ENCODE results near the gene GBGT1.

GBGT1 gene

GRCh38 chr9:133160742-133161546 lies 2.8 kb downstream of the GBGT1 start:
- peak; percentile 86 for DNase-seq

- no peak for DNase-seq
Observed at GRCh38 chr9:133158695-133159094, 5.0 kb downstream of the GBGT1 start.

- DNase-seq, result no peak
Observed at GRCh38 chr9:133155156-133155555, 8.6 kb downstream of the GBGT1 start.

GRCh38 chr9:133154097-133154989 lies 9.4 kb downstream of the GBGT1 start:
- no peak for DNase-seq

- no peak for DNase-seq
Observed at GRCh38 chr9:133153227-133154096, 10.3 kb downstream of the GBGT1 start.

- DNase-seq, result no peak
Observed at GRCh38 chr9:133151601-133152525, 11.9 kb downstream of the GBGT1 start.

GRCh38 chr9:133151041-133151440 lies 12.7 kb downstream of the GBGT1 start:
- no peak for DNase-seq

GRCh38 chr9:133149130-133150015 lies 14.3 kb downstream of the GBGT1 start:
- DNase-seq, result peak; percentile 90

- DNase-seq, result peak; percentile 34
Observed at GRCh38 chr9:133148199-133149129, 15.2 kb downstream of the GBGT1 start.

- peak; percentile 35 for DNase-seq
Observed at GRCh38 chr9:133147412-133148198, 16.1 kb downstream of the GBGT1 start.

- DNase-seq, result no peak
Observed at GRCh38 chr9:133146746-133147411, 16.8 kb downstream of the GBGT1 start.

GRCh38 chr9:133144904-133145851 lies 18.5 kb downstream of the GBGT1 start:
- peak; percentile 27 for DNase-seq

- DNase-seq, result peak; percentile 66
Observed at GRCh38 chr9:133144142-133144903, 19.4 kb downstream of the GBGT1 start.

- DNase-seq, result no peak
Observed at GRCh38 chr9:133143639-133144141, 20.0 kb downstream of the GBGT1 start.

- no peak for DNase-seq
Observed at GRCh38 chr9:133142684-133143622, 20.8 kb downstream of the GBGT1 start.
